ENCODE data around the gene NKAPD1. TPM values are rescaled to one million over a fixed set of nuclear protein-coding genes. Genes with fewer than 3 reads are reported as not detected.
A peak's percentile ranks its signal among the peaks of the same experiment; 100 is the strongest.

Gene NKAPD1
- total RNA-seq, 1 experiment from 2014 or later: 19.4 TPM

- Histone ChIP-seq H3K27ac (ENCODE audit: low read depth, low read length) (no peak overlapping the region; the same call in 1 of the 2 replicates), H3K9ac (ENCODE audit: low read length) (peak overlapping the region; percentile 34; the same call in 1 of the 2 replicates), H3K4me2 (ENCODE audit: low read length) (peak overlapping the region; percentile 62), H3K4me3 (replicated peaks in 1 of 2; ENCODE audit: low read depth in 1 of 2, low read length in 2 of 2) (0 out of 4 replicates have a peak overlapping the region, but pooled peaks of 1 of the 2 experiments have one; percentile 24), H4K20me1 (ENCODE audit: insufficient read depth) (no peaks in the 10 kb centered on the region), H3K4me1 (ENCODE audit: control insufficient read depth in 1 of 2, insufficient read depth in 2 of 2, low read length in 2 of 2) (peaks cover 5 to 35% of the 10 kb centered on the region in 2 experiments; a peak in 3 of 4 replicates), H3K27me3 (ENCODE audit: insufficient read depth, low read length) (no peaks in the 10 kb centered on the region), H2AFZ (ENCODE audit: low read depth, low read length, poor library complexity, severe bottlenecking) (no peak overlapping the region), H3K9me2 (ENCODE audit: insufficient read depth) (no peaks in the 10 kb centered on the region), H3K36me3 (ENCODE audit: control insufficient read depth in 1 of 2, insufficient read depth in 2 of 2, low read length in 2 of 2) (no peaks in the 10 kb centered on the region), H3K9me3 (ENCODE audit: control insufficient read depth in 1 of 2, insufficient read depth in 1 of 2, low read depth in 1 of 2, low read length in 2 of 2) (no peaks in the 10 kb centered on the region), H3K79me2 (ENCODE audit: insufficient read depth, low read length) (no peaks in the 10 kb centered on the region)
- intact Hi-C loops (cut with micrococcal nuclease): no loop called here
- CTCF ChIA-PET: interaction anchor here (1.2 kb wide), 1 partner anchor 174 kb away, joined by 3 read pairs; no protein-coding TSS in a partner anchor
- peak; percentile 82 for ATAC-seq
- TF ChIP-seq JUND (IDR thresholded peaks at IDR 0.05): peak; percentile 34; the same call in 1 of the 2 replicates
- no peak for TF ChIP-seq EZH2phosphoT487 (IDR thresholded peaks at IDR 0.05; ENCODE audit: borderline replicate concordance)
- 0 out of 2 replicates have a peak, but pooled peaks have one; percentile 23 for TF ChIP-seq SP1 (IDR thresholded peaks at IDR 0.05; ENCODE audit: low read depth)
- peak; percentile 69 for TF ChIP-seq FOSL1 (IDR thresholded peaks at IDR 0.05; ENCODE audit: low read depth)
- no peak for TF ChIP-seq CTCF (IDR thresholded peaks at IDR 0.05 in 2 of 3, conservative IDR thresholded peaks at IDR 0.05 in 1 of 3; ENCODE audit: borderline replicate concordance in 1 of 3, insufficient read depth in 1 of 3, low read depth in 2 of 3, low read length in 2 of 3)
- 0 out of 2 replicates have a peak, but pooled peaks have one; percentile 22 for TF ChIP-seq CBX3 (IDR thresholded peaks at IDR 0.05; ENCODE audit: low read depth)
- POLR2A ChIA-PET: no interaction called here
- DNase-seq (ENCODE audit: low read depth, low spot score): no peak
- BruUV-seq (replicated peaks): no TSS peak
- RAD21 ChIA-PET (ENCODE audit: low non-redundant PET in 1 of 2, low total read pairs in 2 of 2, uncharacterized antibody in 2 of 2, unreplicated experiment in 2 of 2): no interaction called here
Measured at GRCh38 chr11:112106070-112106469, 32.0 kb downstream of the NKAPD1 start.
